ENCODE results near the gene MTAP. TPM values are rescaled to one million over a fixed set of nuclear protein-coding genes. Genes with fewer than 3 reads are reported as not detected.

The MTAP gene
- total and polyA plus RNA-seq, 2 of the 13 experiments (the other 11 are each of a cell fraction or from before 2014, with no cell fraction given): 16.7 to 51.2 TPM

DNA sequence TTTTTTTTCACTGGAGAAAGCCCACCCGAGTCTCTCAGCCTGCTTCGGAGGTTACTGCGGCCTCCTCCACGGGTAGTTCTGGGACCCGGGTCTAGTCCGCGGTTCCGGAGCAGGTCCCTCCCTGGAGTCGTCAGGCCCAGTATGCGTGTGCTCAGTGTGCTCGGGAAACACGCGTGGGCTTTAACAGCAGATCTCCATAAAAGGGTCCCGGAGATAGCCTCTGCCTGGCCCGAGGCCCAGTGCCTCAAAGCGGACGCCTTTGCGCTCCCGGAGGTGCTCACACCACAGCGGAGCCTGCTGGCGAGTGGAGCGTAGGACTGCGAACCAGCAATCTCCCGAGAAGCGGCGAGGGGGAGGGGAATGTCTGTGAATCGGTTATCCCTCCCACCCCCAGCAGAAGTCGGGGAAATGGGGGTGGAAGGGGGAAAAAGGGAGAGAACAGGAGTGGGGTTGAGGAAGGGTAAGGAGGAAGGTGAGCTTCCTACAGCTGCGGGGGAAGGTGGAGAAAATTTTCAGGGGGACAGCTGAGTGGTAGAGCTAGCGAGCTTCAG lies 163.0 kb downstream of the MTAP start (continued):
- TF ChIP-seq, protein P1, sequence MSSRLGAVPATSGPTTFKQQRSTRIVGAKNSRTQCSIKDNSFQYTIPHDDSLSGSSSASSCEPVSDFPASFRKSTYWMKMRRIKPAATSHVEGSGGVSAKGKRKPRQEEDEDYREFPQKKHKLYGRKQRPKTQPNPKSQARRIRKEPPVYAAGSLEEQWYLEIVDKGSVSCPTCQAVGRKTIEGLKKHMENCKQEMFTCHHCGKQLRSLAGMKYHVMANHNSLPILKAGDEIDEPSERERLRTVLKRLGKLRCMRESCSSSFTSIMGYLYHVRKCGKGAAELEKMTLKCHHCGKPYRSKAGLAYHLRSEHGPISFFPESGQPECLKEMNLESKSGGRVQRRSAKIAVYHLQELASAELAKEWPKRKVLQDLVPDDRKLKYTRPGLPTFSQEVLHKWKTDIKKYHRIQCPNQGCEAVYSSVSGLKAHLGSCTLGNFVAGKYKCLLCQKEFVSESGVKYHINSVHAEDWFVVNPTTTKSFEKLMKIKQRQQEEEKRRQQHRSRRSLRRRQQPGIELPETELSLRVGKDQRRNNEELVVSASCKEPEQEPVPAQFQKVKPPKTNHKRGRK (CRISPR knock-in tag; IDR thresholded peaks at IDR 0.05): 0 out of 2 replicates have a peak, but pooled peaks have one; percentile 60
- 0 out of 2 replicates have a peak, but pooled peaks have one; percentile 28 for TF ChIP-seq MTA1 (CRISPR knock-in tag; IDR thresholded peaks at IDR 0.05; ENCODE audit: borderline replicate concordance)
- peak; percentile 79 for TF ChIP-seq KDM2A (CRISPR knock-in tag; IDR thresholded peaks at IDR 0.05; ENCODE audit: borderline replicate concordance, low read depth)

DNA sequence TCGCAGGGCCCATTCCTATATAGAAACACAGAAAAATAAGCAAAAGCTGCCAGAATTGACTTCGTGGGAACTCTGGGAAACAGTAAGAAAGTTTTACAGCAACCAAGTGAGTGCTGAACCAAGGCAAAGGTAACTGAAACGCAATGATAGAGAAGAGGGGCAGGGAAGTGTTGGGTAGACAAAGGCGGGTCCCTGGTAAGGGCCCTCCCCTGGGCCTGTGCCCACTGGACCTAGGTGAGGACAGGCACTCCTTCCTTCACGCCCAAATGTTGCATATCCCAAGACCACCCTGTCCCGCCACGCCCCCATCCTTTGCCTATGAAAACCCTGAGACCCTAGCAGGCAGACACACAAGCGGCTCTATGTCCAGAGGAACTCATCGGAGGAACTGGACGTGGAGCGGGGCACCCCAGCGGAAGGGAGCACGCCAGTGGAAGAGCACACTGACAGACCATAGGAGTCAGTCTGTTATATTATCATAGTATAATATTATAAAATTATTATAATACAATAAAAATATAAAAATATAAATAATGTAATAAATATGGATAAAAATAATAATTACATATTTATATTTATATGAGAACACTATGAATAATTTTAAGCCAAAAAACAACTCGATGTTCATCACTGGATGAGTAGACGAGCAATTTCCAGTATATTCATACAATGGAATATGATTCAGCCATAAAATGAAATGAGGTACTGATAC lies 163.9 kb downstream of the MTAP start:
- WGBS (ENCODE audit: low lambda C conversion rate): 56% methylated on average over 14 of the region's 15 CpGs
- CTCF ChIA-PET (ENCODE audit: low intra/inter-chr PET ratio, low total read pairs): interaction anchor here (2.3 kb wide), 1 partner anchor 153 kb away, joined by 20 read pairs; no protein-coding TSS in a partner anchor
- H2AFZ ChIP-seq (ENCODE audit: low read length): no peak overlapping the region
- no peaks in the 10 kb centered on the region for H4K20me1 ChIP-seq (ENCODE audit: insufficient read depth, low read length)
- BruUV-seq (replicated peaks): no TSS peak
- peak overlapping the region; percentile 89; the same call in 1 of the 2 replicates for H3K4me2 ChIP-seq (ENCODE audit: low read depth, low read length)
- in situ Hi-C loops (cut with HindIII; ENCODE audit: extremely low pct_ligation_motif_present, low pct_unique_long_range_greater_than_20kb): no loop called here
- no peaks in the 10 kb centered on the region for H3K9me3 ChIP-seq (ENCODE audit: low read length)
- H3K4me1 ChIP-seq (ENCODE audit: insufficient read depth, low read length): peaks cover 12% of the 10 kb centered on the region
- intact Hi-C loops (cut with micrococcal nuclease; ENCODE audit: unreplicated experiment): no loop called here
- no peak overlapping the region for H3K9ac ChIP-seq (ENCODE audit: insufficient read depth, low read depth, low read length)
- H3K4me3 ChIP-seq (replicated peaks in 1 of 3; ENCODE audit: insufficient read depth in 1 of 3, low read depth in 2 of 3, low read length in 3 of 3): no peak overlapping the region
- ATAC-seq (peak; percentile 18; the same call in 1 of the 3 replicates), FAIRE-seq (no peak), DNase-seq (ENCODE audit: low spot score) (no peak)
- H3K79me2 ChIP-seq (ENCODE audit: insufficient read depth, low read length): no peaks in the 10 kb centered on the region
- no peaks in the 10 kb centered on the region for H3K36me3 ChIP-seq (replicated peaks in 1 of 2; ENCODE audit: control insufficient read depth in 1 of 2, insufficient read depth in 2 of 2, low read length in 2 of 2)
- H3K27me3 ChIP-seq (ENCODE audit: control insufficient read depth in 1 of 2, insufficient read depth in 2 of 2, low read length in 2 of 2): peaks cover 5 to 25% of the 10 kb centered on the region in 2 experiments; a peak in 3 of 5 replicates
- POLR2A ChIA-PET: no interaction called here
- H3K27ac ChIP-seq (ENCODE audit: extremely low read length, insufficient read depth, low read length): no peak overlapping the region
- TF ChIP-seq, protein P2, sequence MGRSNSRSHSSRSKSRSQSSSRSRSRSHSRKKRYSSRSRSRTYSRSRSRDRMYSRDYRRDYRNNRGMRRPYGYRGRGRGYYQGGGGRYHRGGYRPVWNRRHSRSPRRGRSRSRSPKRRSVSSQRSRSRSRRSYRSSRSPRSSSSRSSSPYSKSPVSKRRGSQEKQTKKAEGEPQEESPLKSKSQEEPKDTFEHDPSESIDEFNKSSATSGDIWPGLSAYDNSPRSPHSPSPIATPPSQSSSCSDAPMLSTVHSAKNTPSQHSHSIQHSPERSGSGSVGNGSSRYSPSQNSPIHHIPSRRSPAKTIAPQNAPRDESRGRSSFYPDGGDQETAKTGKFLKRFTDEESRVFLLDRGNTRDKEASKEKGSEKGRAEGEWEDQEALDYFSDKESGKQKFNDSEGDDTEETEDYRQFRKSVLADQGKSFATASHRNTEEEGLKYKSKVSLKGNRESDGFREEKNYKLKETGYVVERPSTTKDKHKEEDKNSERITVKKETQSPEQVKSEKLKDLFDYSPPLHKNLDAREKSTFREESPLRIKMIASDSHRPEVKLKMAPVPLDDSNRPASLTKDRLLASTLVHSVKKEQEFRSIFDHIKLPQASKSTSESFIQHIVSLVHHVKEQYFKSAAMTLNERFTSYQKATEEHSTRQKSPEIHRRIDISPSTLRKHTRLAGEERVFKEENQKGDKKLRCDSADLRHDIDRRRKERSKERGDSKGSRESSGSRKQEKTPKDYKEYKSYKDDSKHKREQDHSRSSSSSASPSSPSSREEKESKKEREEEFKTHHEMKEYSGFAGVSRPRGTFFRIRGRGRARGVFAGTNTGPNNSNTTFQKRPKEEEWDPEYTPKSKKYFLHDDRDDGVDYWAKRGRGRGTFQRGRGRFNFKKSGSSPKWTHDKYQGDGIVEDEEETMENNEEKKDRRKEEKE (IDR thresholded peaks at IDR 0.05): no peak
- TF ChIP-seq FOXA1 (IDR thresholded peaks at IDR 0.05) (no peak), FOXA1 (CRISPR knock-in tag; IDR thresholded peaks at IDR 0.05) (no peak), GATAD1 (CRISPR knock-in tag; IDR thresholded peaks at IDR 0.05) (no peak), ZNF772 (CRISPR knock-in tag; IDR thresholded peaks at IDR 0.05) (no peak), BRCA1 (CRISPR knock-in tag; IDR thresholded peaks at IDR 0.05) (no peak), ZNF337 (CRISPR knock-in tag; IDR thresholded peaks at IDR 0.05; ENCODE audit: borderline replicate concordance, low read depth) (no peak), GABPB1 (CRISPR knock-in tag; IDR thresholded peaks at IDR 0.05) (no peak), ZFYVE20 (CRISPR knock-in tag; IDR thresholded peaks at IDR 0.05; ENCODE audit: borderline replicate concordance, low read depth) (no peak), ZNF607 (CRISPR knock-in tag; IDR thresholded peaks at IDR 0.05; ENCODE audit: borderline replicate concordance) (no peak)
- TF ChIP-seq, protein P3, sequence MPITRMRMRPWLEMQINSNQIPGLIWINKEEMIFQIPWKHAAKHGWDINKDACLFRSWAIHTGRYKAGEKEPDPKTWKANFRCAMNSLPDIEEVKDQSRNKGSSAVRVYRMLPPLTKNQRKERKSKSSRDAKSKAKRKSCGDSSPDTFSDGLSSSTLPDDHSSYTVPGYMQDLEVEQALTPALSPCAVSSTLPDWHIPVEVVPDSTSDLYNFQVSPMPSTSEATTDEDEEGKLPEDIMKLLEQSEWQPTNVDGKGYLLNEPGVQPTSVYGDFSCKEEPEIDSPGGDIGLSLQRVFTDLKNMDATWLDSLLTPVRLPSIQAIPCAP (CRISPR knock-in tag; IDR thresholded peaks at IDR 0.05; ENCODE audit: low read depth): no peak
- TF ChIP-seq, protein P4, sequence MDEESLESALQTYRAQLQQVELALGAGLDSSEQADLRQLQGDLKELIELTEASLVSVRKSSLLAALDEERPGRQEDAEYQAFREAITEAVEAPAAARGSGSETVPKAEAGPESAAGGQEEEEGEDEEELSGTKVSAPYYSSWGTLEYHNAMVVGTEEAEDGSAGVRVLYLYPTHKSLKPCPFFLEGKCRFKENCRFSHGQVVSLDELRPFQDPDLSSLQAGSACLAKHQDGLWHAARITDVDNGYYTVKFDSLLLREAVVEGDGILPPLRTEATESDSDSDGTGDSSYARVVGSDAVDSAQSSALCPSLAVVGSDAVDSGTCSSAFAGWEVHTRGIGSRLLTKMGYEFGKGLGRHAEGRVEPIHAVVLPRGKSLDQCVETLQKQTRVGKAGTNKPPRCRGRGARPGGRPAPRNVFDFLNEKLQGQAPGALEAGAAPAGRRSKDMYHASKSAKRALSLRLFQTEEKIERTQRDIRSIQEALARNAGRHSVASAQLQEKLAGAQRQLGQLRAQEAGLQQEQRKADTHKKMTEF (CRISPR knock-in tag; IDR thresholded peaks at IDR 0.05): no peak
